ENCODE data around the gene CCDC8. TPM values are rescaled to one million over a fixed set of nuclear protein-coding genes. Genes with fewer than 3 reads are reported as not detected.

The CCDC8 gene
- total and polyA plus RNA-seq, 2 experiments from 2014 or later: 5.6 to 16.5 TPM

- Histone ChIP-seq H3K4me2 (no peak overlapping the region), H3F3A (replicated peaks; ENCODE audit: low read depth) (peaks cover 18% of the 10 kb centered on the region), H3K9me2 (ENCODE audit: insufficient read depth) (no peaks in the 10 kb centered on the region), H2AFZ (no peak overlapping the region), H3K4me3 (no peak overlapping the region), H4K20me1 (replicated peaks; ENCODE audit: insufficient read depth) (no peaks in the 10 kb centered on the region; the same call in 1 of the 2 replicates), H3K36me3 (ENCODE audit: insufficient read depth) (no peaks in the 10 kb centered on the region), H3K4me1 (ENCODE audit: insufficient read depth) (peaks cover 4% of the 10 kb centered on the region; the same call in 1 of the 2 replicates), H3K27ac (ENCODE audit: low read depth) (no peak overlapping the region), H3K27me3 (ENCODE audit: insufficient read depth) (no peaks in the 10 kb centered on the region), H3K79me2 (replicated peaks; ENCODE audit: insufficient read depth) (no peaks in the 10 kb centered on the region)
- Mint-ChIP-seq H3K36me3 (ENCODE audit: low read depth) (peaks cover 25% of the 10 kb centered on the region), H3K9me3 (no peaks in the 10 kb centered on the region), H3K27me3 (ENCODE audit: insufficient read depth, low read depth, poor library complexity) (peaks cover 20% of the 10 kb centered on the region), H3K4me3 (no peak overlapping the region), H3K4me1 (peaks cover 24% of the 10 kb centered on the region), H3K27ac (no peak overlapping the region; the same call in 1 of the 2 replicates)
- TF ChIP-seq CREB1 (CRISPR knock-in tag; IDR thresholded peaks at IDR 0.05; ENCODE audit: low read depth) (no peak), STAT1 (IDR thresholded peaks at IDR 0.05; ENCODE audit: unreplicated experiment) (no peak), EZH2phosphoT487 (IDR thresholded peaks at IDR 0.05; ENCODE audit: unreplicated experiment) (no peak), NANOG (IDR thresholded peaks at IDR 0.05; ENCODE audit: borderline replicate concordance) (no peak), POLR2AphosphoS5 (IDR thresholded peaks at IDR 0.05; ENCODE audit: low read depth) (no peak), JUNB (IDR thresholded peaks at IDR 0.05; ENCODE audit: unreplicated experiment) (no peak), REST (IDR thresholded peaks at IDR 0.05; ENCODE audit: unreplicated experiment) (no peak), ZNF331 (CRISPR knock-in tag; IDR thresholded peaks at IDR 0.05; ENCODE audit: low read depth) (no peak), EZH2 (IDR thresholded peaks at IDR 0.05; ENCODE audit: low read depth, unreplicated experiment) (no peak), ZNF114 (CRISPR knock-in tag; IDR thresholded peaks at IDR 0.05) (no peak), ZNF462 (CRISPR knock-in tag; IDR thresholded peaks at IDR 0.05) (no peak)
- TF ChIP-seq, protein P1, sequence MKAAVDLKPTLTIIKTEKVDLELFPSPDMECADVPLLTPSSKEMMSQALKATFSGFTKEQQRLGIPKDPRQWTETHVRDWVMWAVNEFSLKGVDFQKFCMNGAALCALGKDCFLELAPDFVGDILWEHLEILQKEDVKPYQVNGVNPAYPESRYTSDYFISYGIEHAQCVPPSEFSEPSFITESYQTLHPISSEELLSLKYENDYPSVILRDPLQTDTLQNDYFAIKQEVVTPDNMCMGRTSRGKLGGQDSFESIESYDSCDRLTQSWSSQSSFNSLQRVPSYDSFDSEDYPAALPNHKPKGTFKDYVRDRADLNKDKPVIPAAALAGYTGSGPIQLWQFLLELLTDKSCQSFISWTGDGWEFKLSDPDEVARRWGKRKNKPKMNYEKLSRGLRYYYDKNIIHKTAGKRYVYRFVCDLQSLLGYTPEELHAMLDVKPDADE (IDR thresholded peaks at IDR 0.05): no peak
- TF ChIP-seq, protein P2, sequence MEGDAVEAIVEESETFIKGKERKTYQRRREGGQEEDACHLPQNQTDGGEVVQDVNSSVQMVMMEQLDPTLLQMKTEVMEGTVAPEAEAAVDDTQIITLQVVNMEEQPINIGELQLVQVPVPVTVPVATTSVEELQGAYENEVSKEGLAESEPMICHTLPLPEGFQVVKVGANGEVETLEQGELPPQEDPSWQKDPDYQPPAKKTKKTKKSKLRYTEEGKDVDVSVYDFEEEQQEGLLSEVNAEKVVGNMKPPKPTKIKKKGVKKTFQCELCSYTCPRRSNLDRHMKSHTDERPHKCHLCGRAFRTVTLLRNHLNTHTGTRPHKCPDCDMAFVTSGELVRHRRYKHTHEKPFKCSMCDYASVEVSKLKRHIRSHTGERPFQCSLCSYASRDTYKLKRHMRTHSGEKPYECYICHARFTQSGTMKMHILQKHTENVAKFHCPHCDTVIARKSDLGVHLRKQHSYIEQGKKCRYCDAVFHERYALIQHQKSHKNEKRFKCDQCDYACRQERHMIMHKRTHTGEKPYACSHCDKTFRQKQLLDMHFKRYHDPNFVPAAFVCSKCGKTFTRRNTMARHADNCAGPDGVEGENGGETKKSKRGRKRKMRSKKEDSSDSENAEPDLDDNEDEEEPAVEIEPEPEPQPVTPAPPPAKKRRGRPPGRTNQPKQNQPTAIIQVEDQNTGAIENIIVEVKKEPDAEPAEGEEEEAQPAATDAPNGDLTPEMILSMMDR (conservative IDR thresholded peaks at IDR 0.05; ENCODE audit: low read depth in 2 of 2): no peak
- no peak for DNase-seq (ENCODE audit: low spot score)
- no peak for ATAC-seq
These were observed 19.0 kb downstream of the CCDC8 start for GRCh38 chr19:46394402-46394797.
